SK-N-MC (cell line): ENCODE results near the gene OTOP3.
"Not testable (repeated sequence)": the region's sequence is repeated elsewhere in the genome, so short reads cannot be mapped to it uniquely, and the experiment has no call there.

Source experiments
- DNase-seq: peaks from one replicate; pipeline ENCODE4 v3.0.0-alpha.2; 2011; ENCODE audit warnings: low read depth, low spot score
- H3K27ac ChIP-seq: fragments of 200-600 bp; sonication (generic); 2 replicates; pipeline ENCODE4 v1.5.1; 2016; ENCODE audit warnings: mixed run types
- H3K36me3 ChIP-seq: fragments of 200-600 bp; sonication (generic); 2 replicates; pipeline ENCODE4 v1.6.1; 2017; ENCODE audit warnings: antibody characterized with exemption, low read length, mixed read lengths; ENCODE audit not compliant: insufficient read depth
- H3K4me3 ChIP-seq: fragments of 200-600 bp; sonication (generic); 2 replicates; pipeline ENCODE4 v1.5.1; 2016
- H3K9ac ChIP-seq: fragments of 200-600 bp; sonication (generic); 2 replicates; pipeline ENCODE4 v1.8.0; 2017; ENCODE audit warnings: mixed run types, mixed read lengths; ENCODE audit not compliant: insufficient read length
- H3K9me3 ChIP-seq: fragments of 200-600 bp; sonication (generic); 2 replicates; pipeline ENCODE4 v1.6.1; 2017; ENCODE audit warnings: low read depth, mild to moderate bottlenecking, antibody characterized with exemption, low read length, moderate library complexity, mixed read lengths
- EZH2 ChIP-seq: fragments of 200-600 bp; sonication (generic); IDR thresholded peaks from one replicate; pipeline ENCODE4 v1.6.1; 2017; ENCODE audit warnings: antibody characterized with exemption
- FOXP2 ChIP-seq: optimal IDR thresholded peaks from 2 replicates; pipeline ENCODE3; 2011; ENCODE audit warnings: mild to moderate bottlenecking, moderate library complexity; ENCODE audit not compliant: insufficient read depth; ENCODE audit errors: extremely low read length, control extremely low read depth
- POLR2AphosphoS5 ChIP-seq: IDR thresholded peaks from 2 replicates; pipeline ENCODE4 v1.6.1; 2012; ENCODE audit warnings: mild to moderate bottlenecking, low read depth, low read length, borderline replicate concordance

OTOP3 gene

GRCh38 chr17:74981318-74981978 is 45.8 kb downstream of the OTOP3 start:
- Histone ChIP-seq H3K27ac (no peak overlapping the region), H3K9ac (peak overlapping the region; percentile 66), H3K9me3 (no peaks in the 10 kb centered on the region), H3K4me3 (peak overlapping the region; percentile 77), H3K36me3 (no peaks in the 10 kb centered on the region)
- TF ChIP-seq EZH2, result no peak
- no peak for TF ChIP-seq POLR2AphosphoS5
- no peak for TF ChIP-seq FOXP2
- no peak for DNase-seq

- Histone ChIP-seq H3K9ac (peak overlapping the region; percentile 66), H3K27ac (no peak overlapping the region), H3K9me3 (no peaks in the 10 kb centered on the region), H3K36me3 (no peaks in the 10 kb centered on the region), H3K4me3 (peak overlapping the region; percentile 77)
- TF ChIP-seq FOXP2 (peak; percentile 53), POLR2AphosphoS5 (peak; percentile 90), EZH2 (no peak)
- DNase-seq, result no peak
These were observed 46.4 kb downstream of the OTOP3 start for GRCh38 chr17:74981979-74982662.

GRCh38 chr17:74982663-74983313 is 47.1 kb downstream of the OTOP3 start:
- not testable (repeated sequence) for DNase-seq, H3K9me3 ChIP-seq

GRCh38 chr17:74986206-74986576 is 50.5 kb downstream of the OTOP3 start:
- no peak for DNase-seq
- H3K9ac ChIP-seq, result no peak overlapping the region
- no peak overlapping the region for H3K27ac ChIP-seq
- H3K9me3 ChIP-seq, result no peaks in the 10 kb centered on the region
- TF ChIP-seq POLR2AphosphoS5 (no peak), EZH2 (no peak), FOXP2 (no peak)
- no peak overlapping the region for H3K4me3 ChIP-seq
- no peaks in the 10 kb centered on the region for H3K36me3 ChIP-seq

More at GRCh38 chr17:74982663-74983313, 47.1 kb downstream of the OTOP3 start:
- H3K36me3 ChIP-seq, H3K27ac ChIP-seq: not testable (repeated sequence)
- Histone ChIP-seq H3K9ac (peak overlapping the region; percentile 66), H3K4me3 (peak overlapping the region; percentile 77)

- DNase-seq, result peak; percentile 45
- Histone ChIP-seq H3K36me3 (no peaks in the 10 kb centered on the region), H3K9me3 (no peaks in the 10 kb centered on the region), H3K4me3 (peak within 1 kb of the TSS; percentile 87), H3K27ac (no peak within 1 kb of the TSS), H3K9ac (peak within 1 kb of the TSS; percentile 67)
- TF ChIP-seq POLR2AphosphoS5 (peak; percentile 25; the same call in 1 of the 2 replicates), FOXP2 (no peak)
These were observed 51.8 kb downstream of the OTOP3 start, which contains the start of gene CDR2L for GRCh38 chr17:74987418-74987908. TSS of gene CDR2L (plus strand) at chr17:74987632. CDS start at chr17:74988044, 412 bp downstream.

- TF ChIP-seq POLR2AphosphoS5, result no peak
- TF ChIP-seq FOXP2, result no peak
- TF ChIP-seq EZH2, result no peak
- Histone ChIP-seq H3K4me3 (peak overlapping the region; percentile 87), H3K27ac (no peak overlapping the region), H3K9me3 (no peaks in the 10 kb centered on the region), H3K9ac (peak overlapping the region; percentile 67), H3K36me3 (no peaks in the 10 kb centered on the region)
- no peak for DNase-seq
These were observed 52.4 kb downstream of the OTOP3 start for GRCh38 chr17:74987909-74988711.

- TF ChIP-seq EZH2, result no peak
- no peak for TF ChIP-seq FOXP2
- TF ChIP-seq POLR2AphosphoS5, result no peak
- no peak for DNase-seq
These were observed 54.9 kb downstream of the OTOP3 start for GRCh38 chr17:74990581-74991105.

More at GRCh38 chr17:74990581-74991105, 54.9 kb downstream of the OTOP3 start:
- H3K36me3 ChIP-seq, result no peaks in the 10 kb centered on the region
- no peaks in the 10 kb centered on the region for H3K9me3 ChIP-seq
- H3K4me3 ChIP-seq, result no peak overlapping the region
- H3K9ac ChIP-seq, result no peak overlapping the region
- no peak overlapping the region for H3K27ac ChIP-seq
